K562 (cell line): ENCODE results near the gene BLVRA. TPM values are rescaled to one million over a fixed set of nuclear protein-coding genes. Genes with fewer than 3 reads are reported as not detected.
A peak's percentile ranks its signal among the peaks of the same experiment; 100 is the strongest.

Source experiments
- ADNP ChIP-seq: fragments of 200-800 bp; sonication (Bioruptor generic); IDR thresholded peaks from 2 replicates; pipeline ENCODE4 v1.6.1; 2016; ENCODE audit warnings: missing genetic modification characterization, missing compliant biosample characterization
- EZH2 ChIP-seq: IDR thresholded peaks from 2 replicates; pipeline ENCODE4 v1.6.1; 2012; ENCODE audit warnings: low read depth, mild to moderate bottlenecking, inconsistent platforms, low read length, borderline replicate concordance
- MAZ ChIP-seq, 2 experiments: fragments of 450-650 bp in 1 of 2; sonication (generic) in 1 of 2; formaldehyde crosslinking; IDR thresholded peaks in 1 of 2; conservative IDR thresholded peaks in 1 of 2; 2 replicates each; pipeline versions ENCODE4 v1.4.0 to v1.5.0; 2020; ENCODE audit warnings: mild to moderate bottlenecking in 1 of 2, missing genetic modification reagents in 1 of 2
- NRF1 ChIP-seq, 2 experiments: fragments of 450-650 bp; IDR thresholded peaks in 1 of 2; conservative IDR thresholded peaks in 1 of 2; 2 replicates each; pipeline ENCODE4 v1.6.1; 2014; ENCODE audit warnings: mild to moderate bottlenecking in 2 of 2
- PHB2 ChIP-seq: fragments of 450-650 bp; IDR thresholded peaks from 2 replicates; pipeline ENCODE4 v1.6.1; 2017; ENCODE audit warnings: low read depth
- POLR2B ChIP-seq: fragments of 450-650 bp; IDR thresholded peaks from 2 replicates; pipeline ENCODE4 v1.6.1; 2018; ENCODE audit warnings: low read depth; ENCODE audit not compliant: partially characterized antibody
- ZNF134 ChIP-seq: fragments of 250-450 bp; sonication (Bioruptor Pico); conservative IDR thresholded peaks from 2 replicates; pipeline ENCODE4 v1.4.0; 2020
- ZNF174 ChIP-seq: fragments of 250-450 bp; sonication (Bioruptor Pico); IDR thresholded peaks from 2 replicates; pipeline ENCODE4 v1.4.0; 2020; ENCODE audit warnings: mild to moderate bottlenecking
- ZNF76 ChIP-seq: fragments of 250-450 bp; sonication (Bioruptor Pico); IDR thresholded peaks from 2 replicates; pipeline ENCODE4 v1.4.0; 2020; ENCODE audit warnings: mild to moderate bottlenecking, moderate library complexity, borderline replicate concordance
- polyA plus RNA-seq, 8 experiments: library from polyadenylated mRNA; depleted of rRNA in 4 of 8; stranded (reverse) in 5 of 8; unstranded in 3 of 8; fragments of >200 nt; fragmentation: Nextera tagmentation in 2 of 8; fragmentation: Illumina TruSeq in 1 of 8; extraction: Ambion mirVana in 2 of 8; extraction: Trizol in 1 of 8; gene quantifications; 2 replicates each; pipeline versions ENCODE4 v1.2.1 to v1.2.3, GENCODE V29; 2011 to 2014; ENCODE audit warnings: inconsistent platforms in 1 of 8, missing spikeins in 1 of 8
- total RNA-seq, 7 experiments: library from RNA; depleted of rRNA in 6 of 7; stranded (reverse); fragments of >200 nt in 6 of 7; fragmentation: Illumina TruSeq in 2 of 7; extraction: Trizol in 2 of 7; gene quantifications; 2 replicates each; pipeline versions ENCODE4 v1.2.1 to v1.2.3, GENCODE V29; 2011 to 2021; ENCODE audit warnings: low replicate concordance in 1 of 7
- TF ChIP-seq, protein P1 (sequence below): fragments of 450-650 bp; formaldehyde crosslinking; IDR thresholded peaks from 2 replicates; pipeline ENCODE4 v1.4.0; 2022; ENCODE audit warnings: mild to moderate bottlenecking, moderate library complexity
- TF ChIP-seq, protein P2 (sequence below): fragments of 250-450 bp; sonication (Bioruptor Pico); IDR thresholded peaks from 2 replicates; pipeline ENCODE4 v1.4.0; 2020; ENCODE audit warnings: mild to moderate bottlenecking, moderate library complexity
- TF ChIP-seq, protein P3 (sequence below): fragments of 450-650 bp; IDR thresholded peaks from 2 replicates; pipeline ENCODE4 v1.6.1; 2017; ENCODE audit warnings: mild to moderate bottlenecking, moderate library complexity
- TF ChIP-seq, protein P4 (sequence below), 2 experiments: fragments of 450-650 bp in 1 of 2; sonication (generic) in 1 of 2; formaldehyde crosslinking in 1 of 2; IDR thresholded peaks; 2 replicates each; pipeline versions ENCODE4 v1.7.1 to v1.9.0; 2016 to 2022; ENCODE audit warnings: inconsistent platforms in 1 of 2, mild to moderate bottlenecking in 1 of 2, missing genetic modification reagents in 1 of 2

Gene BLVRA
- total and polyA plus RNA-seq, 9 of the 15 experiments (the other 6 are each of a cell fraction or from before 2014, with no cell fraction given) = 48.5 to 147 (median 61.5) TPM

DNA sequence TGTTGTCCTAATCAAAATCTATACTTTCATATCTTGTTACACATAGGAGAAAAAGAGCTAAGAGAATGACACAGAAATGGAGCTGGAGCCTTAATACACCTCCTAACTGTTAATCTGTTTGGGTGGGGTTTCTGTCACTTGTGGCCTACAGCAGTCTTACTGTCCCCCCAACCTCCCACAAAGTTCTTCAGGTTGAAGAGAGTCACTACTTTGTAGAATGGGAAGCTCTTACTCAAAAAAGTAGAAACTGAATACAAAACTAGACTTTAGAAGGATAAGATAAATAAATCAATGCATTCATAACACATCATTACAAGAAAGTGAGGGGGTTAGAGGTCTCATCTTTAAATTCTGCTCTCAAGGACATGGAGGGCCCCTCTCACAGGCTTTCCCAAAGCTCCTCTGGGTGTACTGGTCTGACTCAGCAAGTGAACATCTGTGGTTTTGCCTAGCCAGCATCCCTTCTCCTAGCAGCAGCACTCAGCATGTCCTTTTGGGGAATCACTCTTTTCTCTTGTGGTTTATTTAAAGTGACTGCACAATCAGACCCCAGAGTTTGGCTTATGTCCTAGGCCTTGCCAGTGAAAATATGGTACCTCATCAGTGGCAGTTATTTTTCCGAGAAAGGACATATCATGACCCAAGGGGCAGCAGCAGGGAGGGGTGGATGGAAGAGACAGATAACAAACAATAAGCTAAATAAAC lies 2.0 kb upstream of the BLVRA start (continued):
- TF ChIP-seq, protein P1, sequence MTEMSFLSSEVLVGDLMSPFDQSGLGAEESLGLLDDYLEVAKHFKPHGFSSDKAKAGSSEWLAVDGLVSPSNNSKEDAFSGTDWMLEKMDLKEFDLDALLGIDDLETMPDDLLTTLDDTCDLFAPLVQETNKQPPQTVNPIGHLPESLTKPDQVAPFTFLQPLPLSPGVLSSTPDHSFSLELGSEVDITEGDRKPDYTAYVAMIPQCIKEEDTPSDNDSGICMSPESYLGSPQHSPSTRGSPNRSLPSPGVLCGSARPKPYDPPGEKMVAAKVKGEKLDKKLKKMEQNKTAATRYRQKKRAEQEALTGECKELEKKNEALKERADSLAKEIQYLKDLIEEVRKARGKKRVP (CRISPR knock-in tag) = no peak
- TF ChIP-seq NRF1 (conservative IDR thresholded peaks at IDR 0.05 in 1 of 2, IDR thresholded peaks at IDR 0.05 in 1 of 2) = no peak
- TF ChIP-seq ZNF76 (CRISPR knock-in tag) = no peak
- TF ChIP-seq, protein P2, sequence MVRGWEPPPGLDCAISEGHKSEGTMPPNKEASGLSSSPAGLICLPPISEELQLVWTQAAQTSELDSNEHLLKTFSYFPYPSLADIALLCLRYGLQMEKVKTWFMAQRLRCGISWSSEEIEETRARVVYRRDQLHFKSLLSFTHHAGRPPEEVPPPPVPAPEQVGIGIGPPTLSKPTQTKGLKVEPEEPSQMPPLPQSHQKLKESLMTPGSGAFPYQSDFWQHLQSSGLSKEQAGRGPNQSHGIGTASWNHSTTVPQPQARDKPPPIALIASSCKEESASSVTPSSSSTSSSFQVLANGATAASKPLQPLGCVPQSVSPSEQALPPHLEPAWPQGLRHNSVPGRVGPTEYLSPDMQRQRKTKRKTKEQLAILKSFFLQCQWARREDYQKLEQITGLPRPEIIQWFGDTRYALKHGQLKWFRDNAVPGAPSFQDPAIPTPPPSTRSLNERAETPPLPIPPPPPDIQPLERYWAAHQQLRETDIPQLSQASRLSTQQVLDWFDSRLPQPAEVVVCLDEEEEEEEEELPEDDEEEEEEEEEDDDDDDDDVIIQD = no peak
- TF ChIP-seq PHB2 = no peak
- TF ChIP-seq MAZ (CRISPR knock-in tag; conservative IDR thresholded peaks at IDR 0.05 in 1 of 2, IDR thresholded peaks at IDR 0.05 in 1 of 2) = peak; percentile 51 to 75; a peak in 3 of 4 replicates
- peak; percentile 83 for TF ChIP-seq ZNF134
- no peak for TF ChIP-seq ZNF174 (CRISPR knock-in tag)
- TF ChIP-seq, protein P3, sequence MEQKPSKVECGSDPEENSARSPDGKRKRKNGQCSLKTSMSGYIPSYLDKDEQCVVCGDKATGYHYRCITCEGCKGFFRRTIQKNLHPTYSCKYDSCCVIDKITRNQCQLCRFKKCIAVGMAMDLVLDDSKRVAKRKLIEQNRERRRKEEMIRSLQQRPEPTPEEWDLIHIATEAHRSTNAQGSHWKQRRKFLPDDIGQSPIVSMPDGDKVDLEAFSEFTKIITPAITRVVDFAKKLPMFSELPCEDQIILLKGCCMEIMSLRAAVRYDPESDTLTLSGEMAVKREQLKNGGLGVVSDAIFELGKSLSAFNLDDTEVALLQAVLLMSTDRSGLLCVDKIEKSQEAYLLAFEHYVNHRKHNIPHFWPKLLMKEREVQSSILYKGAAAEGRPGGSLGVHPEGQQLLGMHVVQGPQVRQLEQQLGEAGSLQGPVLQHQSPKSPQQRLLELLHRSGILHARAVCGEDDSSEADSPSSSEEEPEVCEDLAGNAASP = no peak
- TF ChIP-seq EZH2 = no peak
- TF ChIP-seq, protein P4, sequence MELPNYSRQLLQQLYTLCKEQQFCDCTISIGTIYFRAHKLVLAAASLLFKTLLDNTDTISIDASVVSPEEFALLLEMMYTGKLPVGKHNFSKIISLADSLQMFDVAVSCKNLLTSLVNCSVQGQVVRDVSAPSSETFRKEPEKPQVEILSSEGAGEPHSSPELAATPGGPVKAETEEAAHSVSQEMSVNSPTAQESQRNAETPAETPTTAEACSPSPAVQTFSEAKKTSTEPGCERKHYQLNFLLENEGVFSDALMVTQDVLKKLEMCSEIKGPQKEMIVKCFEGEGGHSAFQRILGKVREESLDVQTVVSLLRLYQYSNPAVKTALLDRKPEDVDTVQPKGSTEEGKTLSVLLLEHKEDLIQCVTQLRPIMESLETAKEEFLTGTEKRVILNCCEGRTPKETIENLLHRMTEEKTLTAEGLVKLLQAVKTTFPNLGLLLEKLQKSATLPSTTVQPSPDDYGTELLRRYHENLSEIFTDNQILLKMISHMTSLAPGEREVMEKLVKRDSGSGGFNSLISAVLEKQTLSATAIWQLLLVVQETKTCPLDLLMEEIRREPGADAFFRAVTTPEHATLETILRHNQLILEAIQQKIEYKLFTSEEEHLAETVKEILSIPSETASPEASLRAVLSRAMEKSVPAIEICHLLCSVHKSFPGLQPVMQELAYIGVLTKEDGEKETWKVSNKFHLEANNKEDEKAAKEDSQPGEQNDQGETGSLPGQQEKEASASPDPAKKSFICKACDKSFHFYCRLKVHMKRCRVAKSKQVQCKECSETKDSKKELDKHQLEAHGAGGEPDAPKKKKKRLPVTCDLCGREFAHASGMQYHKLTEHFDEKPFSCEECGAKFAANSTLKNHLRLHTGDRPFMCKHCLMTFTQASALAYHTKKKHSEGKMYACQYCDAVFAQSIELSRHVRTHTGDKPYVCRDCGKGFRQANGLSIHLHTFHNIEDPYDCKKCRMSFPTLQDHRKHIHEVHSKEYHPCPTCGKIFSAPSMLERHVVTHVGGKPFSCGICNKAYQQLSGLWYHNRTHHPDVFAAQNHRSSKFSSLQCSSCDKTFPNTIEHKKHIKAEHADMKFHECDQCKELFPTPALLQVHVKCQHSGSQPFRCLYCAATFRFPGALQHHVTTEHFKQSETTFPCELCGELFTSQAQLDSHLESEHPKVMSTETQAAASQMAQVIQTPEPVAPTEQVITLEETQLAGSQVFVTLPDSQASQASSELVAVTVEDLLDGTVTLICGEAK (IDR thresholded peaks at IDR 0.05) = no peak
- TF ChIP-seq, protein P4 (CRISPR knock-in tag; IDR thresholded peaks at IDR 0.05) = no peak
- no peak for TF ChIP-seq POLR2B
- no peak for TF ChIP-seq ADNP (tag)
